Ishikawa (cell line): ENCODE measurements around the gene ARID4B.

ENCODE experiments used
- CREB1 ChIP-seq: IDR thresholded peaks from 2 replicates; pipeline ENCODE4 v1.6.1; 2012; ENCODE audit warnings: low read depth
- EGR1 ChIP-seq: IDR thresholded peaks from 2 replicates; pipeline ENCODE4 v1.6.1; 2012
- FOXM1 ChIP-seq: IDR thresholded peaks from 2 replicates; pipeline ENCODE4 v1.6.1; 2012; ENCODE audit warnings: low read depth, borderline replicate concordance
- NFIC ChIP-seq: IDR thresholded peaks from 2 replicates; pipeline ENCODE4 v1.6.1; 2012
- RAD21 ChIP-seq: IDR thresholded peaks from 2 replicates; pipeline ENCODE4 v1.6.1; 2012; ENCODE audit warnings: low read depth
- TAF1 ChIP-seq: IDR thresholded peaks from 2 replicates; pipeline ENCODE4 v1.6.1; 2012; ENCODE audit warnings: low read depth, mild to moderate bottlenecking
- TEAD4 ChIP-seq: IDR thresholded peaks from 2 replicates; pipeline ENCODE4 v1.6.1; 2012
- YY1 ChIP-seq: IDR thresholded peaks from 2 replicates; pipeline ENCODE4 v1.6.1; 2012; ENCODE audit warnings: low read depth
- TF ChIP-seq, protein P1 (sequence below): IDR thresholded peaks from 2 replicates; pipeline ENCODE4 v1.6.1; 2012; ENCODE audit warnings: low read depth, mild to moderate bottlenecking

- TF ChIP-seq EGR1 (no peak), RAD21 (no peak), TEAD4 (no peak), FOXM1 (no peak), CREB1 (no peak), TAF1 (no peak), NFIC (no peak), YY1 (no peak)
- TF ChIP-seq, protein P1, sequence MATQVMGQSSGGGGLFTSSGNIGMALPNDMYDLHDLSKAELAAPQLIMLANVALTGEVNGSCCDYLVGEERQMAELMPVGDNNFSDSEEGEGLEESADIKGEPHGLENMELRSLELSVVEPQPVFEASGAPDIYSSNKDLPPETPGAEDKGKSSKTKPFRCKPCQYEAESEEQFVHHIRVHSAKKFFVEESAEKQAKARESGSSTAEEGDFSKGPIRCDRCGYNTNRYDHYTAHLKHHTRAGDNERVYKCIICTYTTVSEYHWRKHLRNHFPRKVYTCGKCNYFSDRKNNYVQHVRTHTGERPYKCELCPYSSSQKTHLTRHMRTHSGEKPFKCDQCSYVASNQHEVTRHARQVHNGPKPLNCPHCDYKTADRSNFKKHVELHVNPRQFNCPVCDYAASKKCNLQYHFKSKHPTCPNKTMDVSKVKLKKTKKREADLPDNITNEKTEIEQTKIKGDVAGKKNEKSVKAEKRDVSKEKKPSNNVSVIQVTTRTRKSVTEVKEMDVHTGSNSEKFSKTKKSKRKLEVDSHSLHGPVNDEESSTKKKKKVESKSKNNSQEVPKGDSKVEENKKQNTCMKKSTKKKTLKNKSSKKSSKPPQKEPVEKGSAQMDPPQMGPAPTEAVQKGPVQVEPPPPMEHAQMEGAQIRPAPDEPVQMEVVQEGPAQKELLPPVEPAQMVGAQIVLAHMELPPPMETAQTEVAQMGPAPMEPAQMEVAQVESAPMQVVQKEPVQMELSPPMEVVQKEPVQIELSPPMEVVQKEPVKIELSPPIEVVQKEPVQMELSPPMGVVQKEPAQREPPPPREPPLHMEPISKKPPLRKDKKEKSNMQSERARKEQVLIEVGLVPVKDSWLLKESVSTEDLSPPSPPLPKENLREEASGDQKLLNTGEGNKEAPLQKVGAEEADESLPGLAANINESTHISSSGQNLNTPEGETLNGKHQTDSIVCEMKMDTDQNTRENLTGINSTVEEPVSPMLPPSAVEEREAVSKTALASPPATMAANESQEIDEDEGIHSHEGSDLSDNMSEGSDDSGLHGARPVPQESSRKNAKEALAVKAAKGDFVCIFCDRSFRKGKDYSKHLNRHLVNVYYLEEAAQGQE = no peak
These were observed 57.4 kb downstream of the ARID4B start for GRCh38 chr1:235270625-235271024.
